T-helper 1 cell treated with Interleukin-12 subunit alpha and Interleukin-12 subunit beta and Interleukin-4 antibody, amounts not matched to agents 30 ng/mL and 1 ng/mL, for 36 hours (primary cell): ENCODE measurements around the gene CLHC1. TPM values are rescaled to one million over a fixed set of nuclear protein-coding genes. Genes with fewer than 3 reads are reported as not detected.
"Not testable (repeated sequence)": the region's sequence is repeated elsewhere in the genome, so short reads cannot be mapped to it uniquely, and the experiment has no call there.

ENCODE experiments used
- intact Hi-C: fragments of 100-400 bp; cut with micrococcal nuclease; formaldehyde crosslinking; loops from one replicate; pipeline ENCODE4 v1.15.1; 2024
- total RNA-seq: library from RNA; stranded (reverse); gene quantifications from 2 replicates; pipeline ENCODE4 v1.2.3, GENCODE V29; 2022

The CLHC1 gene
- total RNA-seq, 1 donor from 2014 or later, result 16.1 TPM

DNA sequence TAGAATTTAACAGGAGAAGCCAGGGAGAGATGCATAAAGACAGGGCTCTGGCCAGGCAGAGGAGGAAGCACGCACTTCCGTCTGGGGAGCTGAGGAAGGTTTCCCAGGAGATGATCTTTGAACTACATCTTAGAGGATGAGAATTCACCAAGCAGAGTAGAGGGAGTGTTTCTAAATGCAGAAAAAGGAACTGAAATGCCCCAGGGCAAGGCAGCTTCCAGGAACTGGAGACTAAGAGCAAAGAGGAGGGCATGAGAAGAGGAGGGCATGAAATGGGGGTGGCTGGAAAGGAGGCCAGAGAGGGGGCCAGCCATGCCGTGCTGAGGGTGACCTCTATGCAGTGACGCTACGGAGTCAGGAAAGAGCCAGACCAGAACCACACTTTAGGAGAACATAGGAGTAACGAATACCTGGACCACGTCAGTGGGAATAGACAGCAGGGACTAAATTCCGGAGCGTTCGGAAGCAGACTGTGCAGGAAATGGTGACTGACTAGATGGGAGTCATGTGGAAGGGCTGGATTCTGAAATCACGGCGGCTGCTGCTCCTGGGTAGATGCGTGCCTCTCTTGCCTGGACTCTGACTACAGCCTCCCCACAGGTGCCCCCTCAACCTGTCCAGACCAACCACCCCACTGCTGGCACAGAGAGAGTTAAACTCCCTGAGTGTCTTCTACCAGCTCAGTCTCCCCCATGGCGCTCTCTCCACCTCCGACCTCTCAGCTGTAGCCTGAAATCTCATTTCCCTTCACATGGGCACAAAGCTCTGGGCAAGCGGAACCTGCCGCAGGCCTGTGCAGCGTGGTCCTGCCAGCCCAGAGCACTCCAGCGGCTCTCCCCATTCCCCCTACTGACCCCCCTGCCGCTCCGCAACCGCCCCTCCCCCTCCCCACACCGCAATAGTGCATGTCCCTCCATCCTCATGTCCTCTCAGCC, 94.8 kb downstream of the CLHC1 start:
- intact Hi-C loops, result no loop called here

GRCh38 chr2:55136138-55136541, 96.0 kb downstream of the CLHC1 start:
- intact Hi-C loops, result no loop called here

- intact Hi-C loops, result loop anchor here (2.0 kb wide), 2 partner anchors 33 to 383 kb away; partner anchors contain the start of gene CFAP36
These were observed 96.6 kb downstream of the CLHC1 start for GRCh38 chr2:55135491-55135890.

- intact Hi-C loops, result loop anchor here (1.0 to 5.0 kb wide), 14 partner anchors 34 to 1367 kb away; partner anchors contain the start of genes ACYP2, CFAP36, CHAC2 and CLHC1
These were observed 97.8 kb downstream of the CLHC1 start for GRCh38 chr2:55134316-55134706.

DNA sequence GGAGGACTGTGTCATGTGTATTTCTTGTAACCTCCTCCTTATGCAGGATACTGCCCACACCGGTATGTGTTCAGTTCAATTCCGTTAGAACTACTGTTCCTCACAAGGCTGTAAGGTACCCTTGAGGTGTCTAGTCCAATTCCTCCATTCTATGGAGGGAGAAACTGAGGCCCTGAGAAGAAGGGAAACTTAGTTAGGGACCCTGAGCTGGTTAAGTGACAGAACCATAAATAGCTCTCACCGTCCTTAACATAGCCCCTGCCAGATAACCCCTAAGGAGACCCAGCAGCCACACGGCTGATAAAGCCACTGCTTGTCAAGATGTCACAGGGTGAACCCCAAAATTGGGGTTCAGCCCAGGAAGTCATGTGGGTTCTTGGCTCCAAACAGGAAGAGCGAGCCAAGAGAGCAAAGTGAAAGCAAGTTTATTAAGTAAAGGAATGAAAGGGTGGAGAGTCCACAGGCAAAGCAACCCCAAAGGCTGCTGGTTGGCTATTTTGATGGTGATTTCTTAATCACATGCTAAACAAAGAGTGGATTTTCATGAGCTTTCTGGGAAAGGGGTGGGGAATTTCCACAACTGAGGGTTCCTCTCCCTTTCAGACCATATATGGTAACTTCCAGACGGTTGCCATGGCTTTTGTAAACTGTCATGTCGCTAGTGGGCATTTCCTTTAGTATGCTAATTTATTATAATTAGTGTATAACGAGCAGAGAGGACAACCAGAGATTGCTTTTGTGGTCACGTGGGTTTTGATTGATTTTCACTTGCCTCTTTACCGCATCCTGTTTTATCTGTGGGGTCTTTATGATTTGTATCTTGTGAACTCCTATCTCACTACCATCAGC, 98.4 kb downstream of the CLHC1 start:
- intact Hi-C loops, result loop anchor here (1.0 to 5.0 kb wide), 14 partner anchors 35 to 1366 kb away; partner anchors contain the start of genes ACYP2, CFAP36, CHAC2 and CLHC1

DNA sequence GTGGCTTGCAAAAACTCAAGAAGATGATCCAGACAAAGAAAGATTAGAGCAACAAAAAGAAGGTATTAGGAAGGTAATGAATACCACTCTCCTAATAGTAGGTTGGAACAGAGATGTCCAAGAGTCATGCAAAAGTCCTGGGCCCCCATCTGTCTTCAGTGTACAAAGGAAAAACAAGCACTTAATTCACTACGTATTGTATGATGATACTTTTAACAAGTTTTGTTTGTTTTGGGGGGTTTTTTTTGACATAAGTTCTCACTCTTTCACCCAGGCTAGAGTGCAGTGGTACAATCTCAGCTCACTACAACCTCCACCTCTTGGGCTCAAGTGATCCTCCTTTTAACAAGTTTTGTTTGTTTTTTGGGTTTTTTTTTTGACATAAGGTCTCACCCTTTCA, 101.2 kb downstream of the CLHC1 start:
- intact Hi-C loops, result loop anchor here (5.0 kb wide), 5 partner anchors 291 to 1364 kb away; partner anchors contain the start of genes ACYP2, CHAC2 and PNPT1

DNA sequence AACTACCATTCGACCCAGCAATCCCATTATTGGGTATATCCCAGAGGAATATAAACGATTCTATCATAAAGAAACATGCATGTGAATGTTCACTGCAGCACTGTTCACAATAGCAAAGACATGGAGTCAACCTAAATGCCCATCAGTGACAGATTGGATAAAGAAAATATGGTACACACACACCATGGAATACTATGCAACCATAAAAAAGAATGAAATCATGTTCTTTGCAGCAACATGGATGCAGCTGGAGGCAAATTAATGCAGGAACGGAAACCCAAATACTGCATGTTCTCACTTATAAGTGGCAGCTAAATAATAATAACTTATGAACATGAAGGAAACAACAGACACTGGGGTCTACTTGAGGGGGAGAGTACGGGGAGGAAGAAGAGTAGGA, 105.5 kb downstream of the CLHC1 start:
- intact Hi-C loops, result not testable (repeated sequence)

Other genes with a start within 250 kb of the CLHC1 start
- 71.3 and 81.2 TPM in 2 replicates for gene RTN4, start 181.8 kb downstream of the CLHC1 start, total RNA-seq
- 852 and 888 TPM in 2 replicates for gene RPS27A, start 395 bp upstream of the CLHC1 start, total RNA-seq
- 22.0 and 22.9 TPM in 2 replicates for gene MTIF2, start 36.9 kb upstream of the CLHC1 start, total RNA-seq
- gene CCDC88A, start 187.6 kb upstream of the CLHC1 start, total RNA-seq, result 6.8 and 7.2 TPM in 2 replicates